Neutrophil (primary cell): Measurements from ENCODE around the gene TNRC18.
"Not testable (repeated sequence)": the region's sequence is repeated elsewhere in the genome, so short reads cannot be mapped to it uniquely, and the experiment has no call there.

Experiments used
- H3K27ac ChIP-seq: fragments of 200-600 bp; sonication (generic); 2 replicates; pipeline ENCODE4 v1.5.1; 2016; ENCODE audit warnings: mild to moderate bottlenecking, moderate library complexity
- H3K27me3 ChIP-seq: fragments of 200-600 bp; sonication (generic); 2 replicates; pipeline ENCODE4 v1.6.0; 2016; ENCODE audit warnings: mild to moderate bottlenecking
- H3K36me3 ChIP-seq: fragments of 200-600 bp; sonication (generic); 2 replicates; pipeline ENCODE4 v1.5.1; 2017
- H3K4me1 ChIP-seq, 2 experiments: fragments of 200-600 bp in 1 of 2; sonication (generic) in 1 of 2; 1 replicate in 1 of 2; 2 replicates in 1 of 2; pipeline versions ENCODE4 v1.5.1 to v1.6.1; 2013 to 2016; ENCODE audit warnings: low read depth in 1 of 2, low read length in 1 of 2, mild to moderate bottlenecking in 1 of 2, moderate library complexity in 1 of 2; ENCODE audit not compliant: control insufficient read depth in 1 of 2, insufficient read depth in 1 of 2
- H3K4me3 ChIP-seq, 2 experiments: fragments of 200-600 bp in 1 of 2; sonication (generic) in 1 of 2; 1 replicate in 1 of 2; 2 replicates in 1 of 2; pipeline ENCODE4 v1.5.1; 2013 to 2016; ENCODE audit warnings: low read depth in 1 of 2, low read length in 1 of 2, mild to moderate bottlenecking in 1 of 2, moderate library complexity in 1 of 2
- H3K9me3 ChIP-seq: fragments of 200-600 bp; sonication (generic); 2 replicates; pipeline ENCODE4 v1.5.1; 2016
- TF ChIP-seq, protein P1 (sequence below): fragments of 200-600 bp; sonication (generic); IDR thresholded peaks from 2 replicates; pipeline ENCODE4 v1.5.1; 2016; ENCODE audit warnings: antibody characterized with exemption

TNRC18 gene

DNA sequence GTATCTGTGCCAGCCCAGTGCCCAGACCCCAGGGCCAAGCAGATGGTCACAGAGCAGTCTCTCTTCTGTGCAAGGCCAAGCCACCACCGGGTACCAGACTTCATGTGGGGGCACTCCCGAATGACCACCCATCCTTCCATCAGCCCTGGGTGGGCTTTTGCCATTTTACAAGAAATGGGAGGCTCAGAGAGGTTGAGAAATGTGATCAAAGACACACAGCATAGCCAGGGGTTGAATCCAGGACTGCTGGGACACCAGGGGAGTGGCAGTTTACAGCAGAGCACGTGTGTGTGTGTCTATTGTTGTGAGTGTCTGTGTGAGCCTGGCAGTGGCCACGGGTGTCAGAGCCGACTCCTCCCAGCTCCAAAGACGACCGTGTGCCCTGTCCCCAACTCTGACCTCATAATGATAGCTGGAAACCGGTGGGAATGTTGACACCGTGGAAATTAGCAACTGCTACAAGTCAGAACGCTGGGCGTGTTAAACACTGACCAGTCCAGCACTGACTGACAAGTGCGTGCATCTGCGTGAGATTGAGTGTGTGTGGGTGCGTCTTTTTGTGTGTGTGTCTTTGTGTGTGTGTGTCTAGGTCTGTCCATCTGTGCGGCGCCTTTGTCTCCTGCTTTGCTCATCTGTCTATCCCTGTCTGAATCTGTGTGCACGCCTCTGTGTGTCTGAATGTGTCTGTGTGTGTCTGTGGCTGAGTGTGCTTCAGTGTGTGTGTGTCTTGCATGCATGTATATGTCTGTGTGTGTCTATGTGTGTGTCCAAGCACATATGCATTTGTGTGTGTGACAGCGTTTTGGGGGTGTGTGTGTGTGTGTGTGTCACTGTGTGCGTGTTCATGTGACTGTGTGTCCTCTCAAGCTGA is 158.1 kb downstream of the TNRC18 start:
- Histone ChIP-seq H3K27me3 (no peaks in the 10 kb centered on the region), H3K4me3 (no peak overlapping the region), H3K9me3 (no peaks in the 10 kb centered on the region), H3K36me3 (no peaks in the 10 kb centered on the region), H3K27ac (no peak overlapping the region), H3K4me1 (peaks cover 3 to 4% of the 10 kb centered on the region in 2 experiments)
- TF ChIP-seq, protein P1, sequence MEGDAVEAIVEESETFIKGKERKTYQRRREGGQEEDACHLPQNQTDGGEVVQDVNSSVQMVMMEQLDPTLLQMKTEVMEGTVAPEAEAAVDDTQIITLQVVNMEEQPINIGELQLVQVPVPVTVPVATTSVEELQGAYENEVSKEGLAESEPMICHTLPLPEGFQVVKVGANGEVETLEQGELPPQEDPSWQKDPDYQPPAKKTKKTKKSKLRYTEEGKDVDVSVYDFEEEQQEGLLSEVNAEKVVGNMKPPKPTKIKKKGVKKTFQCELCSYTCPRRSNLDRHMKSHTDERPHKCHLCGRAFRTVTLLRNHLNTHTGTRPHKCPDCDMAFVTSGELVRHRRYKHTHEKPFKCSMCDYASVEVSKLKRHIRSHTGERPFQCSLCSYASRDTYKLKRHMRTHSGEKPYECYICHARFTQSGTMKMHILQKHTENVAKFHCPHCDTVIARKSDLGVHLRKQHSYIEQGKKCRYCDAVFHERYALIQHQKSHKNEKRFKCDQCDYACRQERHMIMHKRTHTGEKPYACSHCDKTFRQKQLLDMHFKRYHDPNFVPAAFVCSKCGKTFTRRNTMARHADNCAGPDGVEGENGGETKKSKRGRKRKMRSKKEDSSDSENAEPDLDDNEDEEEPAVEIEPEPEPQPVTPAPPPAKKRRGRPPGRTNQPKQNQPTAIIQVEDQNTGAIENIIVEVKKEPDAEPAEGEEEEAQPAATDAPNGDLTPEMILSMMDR: no peak

DNA sequence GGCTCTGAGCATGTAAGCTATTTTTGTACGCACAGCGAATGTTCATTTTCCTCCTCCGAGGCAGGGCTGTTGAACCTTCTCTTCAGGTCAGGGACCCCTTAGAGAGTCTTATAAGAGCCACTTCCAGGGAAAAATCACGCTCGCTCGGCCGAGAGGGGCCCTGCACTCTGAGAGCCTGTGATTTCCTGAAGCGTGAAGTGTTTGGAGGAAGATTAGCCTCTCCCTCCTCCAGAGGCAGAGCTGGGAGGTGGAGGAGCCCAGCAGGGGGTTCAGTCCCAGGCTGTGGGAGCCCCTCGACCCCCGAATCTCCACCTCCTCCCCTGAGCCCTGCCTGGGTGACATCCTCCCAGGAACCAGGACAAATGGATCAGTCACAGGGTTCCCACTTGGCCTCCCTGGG is 160.6 kb downstream of the TNRC18 start:
- not testable (repeated sequence) for H3K27me3 ChIP-seq, H3K27ac ChIP-seq, H3K36me3 ChIP-seq, H3K9me3 ChIP-seq, H3K4me1 ChIP-seq, H3K4me3 ChIP-seq

DNA sequence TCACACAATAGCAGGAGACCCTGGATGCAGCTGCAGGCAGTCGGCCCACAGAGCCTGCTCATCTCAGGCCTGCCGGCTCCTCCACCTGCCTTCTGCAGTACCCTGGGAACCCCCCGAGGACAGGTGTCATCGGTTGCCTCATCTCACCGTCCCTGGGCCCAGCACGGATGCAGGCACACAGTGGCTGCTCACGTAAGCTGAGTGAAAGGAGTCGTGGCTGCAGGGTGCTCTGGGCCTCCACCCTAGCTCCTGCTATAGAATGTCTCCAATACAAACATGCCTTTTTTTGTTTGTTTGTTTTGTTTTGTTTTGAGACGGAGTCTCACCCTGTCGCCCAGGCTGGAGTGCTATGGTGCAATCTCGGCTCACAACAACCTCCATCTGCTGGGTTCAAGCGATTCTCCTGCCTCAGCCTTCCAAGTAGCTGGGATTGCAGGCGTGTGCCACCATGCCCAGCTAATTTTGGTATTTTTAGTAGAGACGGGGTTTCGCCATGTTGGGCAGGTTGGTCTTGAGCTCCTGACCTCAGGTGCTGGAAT is 163.0 kb downstream of the TNRC18 start:
- H3K4me3 ChIP-seq, H3K9me3 ChIP-seq, H3K36me3 ChIP-seq, H3K27me3 ChIP-seq, H3K27ac ChIP-seq, H3K4me1 ChIP-seq: not testable (repeated sequence)
